NCI-H345 treated with DMSO at 0.1 percent for 48 hours (cell line): ENCODE measurements around the gene PGAP3.
A peak's percentile ranks its signal among the peaks of the same experiment; 100 is the strongest.

Experiments used
- DNase-seq: peaks from one replicate; lab custom pipeline; 2025; ENCODE audit not compliant: unreplicated experiment; lab: John Stamatoyannopoulos, UW

Gene PGAP3

GRCh38 chr17:39624313-39624712 is 63.5 kb downstream of the PGAP3 start:
- no peak for DNase-seq

- DNase-seq, result peak; percentile 51
Observed at GRCh38 chr17:39623356-39623950, 64.4 kb downstream of the PGAP3 start.

DNA sequence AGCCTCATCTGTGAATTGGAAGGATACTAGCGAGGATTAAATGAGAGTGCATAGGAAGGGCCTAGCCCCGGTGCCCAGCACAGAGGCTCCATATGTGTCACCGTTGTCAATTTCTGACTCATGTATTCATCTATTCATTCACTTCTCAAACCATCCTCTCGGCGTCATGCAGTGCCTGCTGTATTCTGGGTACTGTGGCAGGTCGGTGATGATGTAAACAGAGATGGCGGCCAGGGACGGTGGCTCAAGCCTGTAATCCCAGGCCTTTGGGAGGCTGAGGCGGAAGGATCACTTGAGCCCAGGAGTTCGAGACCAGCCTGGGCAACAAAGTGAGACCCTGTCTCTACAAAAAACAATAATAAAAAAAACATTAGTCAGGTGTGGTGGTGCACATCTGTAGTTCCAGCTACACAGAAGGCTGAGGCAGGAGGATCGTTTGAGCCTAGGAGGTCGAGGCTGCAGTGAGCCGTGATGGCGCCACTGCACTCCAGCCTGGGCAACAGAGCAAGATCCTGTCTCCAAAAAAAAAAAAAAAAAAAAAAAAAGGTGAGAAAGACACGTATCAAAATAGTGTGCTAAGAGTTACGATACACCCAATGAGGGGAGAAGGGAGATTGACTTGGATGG is 65.4 kb downstream of the PGAP3 start:
- no peak for DNase-seq

GRCh38 chr17:39621523-39622379 is 66.1 kb downstream of the PGAP3 start:
- peak; percentile 79 for DNase-seq
